Activated naive CD4-positive, alpha-beta T cell treated with anti-CD3 and anti-CD28 coated beads, Interleukin-2, amount 50 U/mL, for 24 hours (primary cell): Measurements from ENCODE around the gene GLRB.
"Not testable (repeated sequence)": the region's sequence is repeated elsewhere in the genome, so short reads cannot be mapped to it uniquely, and the experiment has no call there.

Experiments
- H3K27ac Mint-ChIP-seq: one replicate; pipeline ENCODE4 v1.8.0; 2021; ENCODE audit warnings: mild to moderate bottlenecking, mixed read lengths
- H3K27me3 Mint-ChIP-seq: one replicate; pipeline ENCODE4 v1.8.0; 2021; ENCODE audit warnings: mixed read lengths
- H3K36me3 Mint-ChIP-seq: one replicate; pipeline ENCODE4 v1.8.0; 2021; ENCODE audit warnings: mixed read lengths
- H3K4me1 Mint-ChIP-seq: one replicate; pipeline ENCODE4 v1.8.0; 2021; ENCODE audit warnings: mixed read lengths
- H3K4me3 Mint-ChIP-seq: one replicate; pipeline ENCODE4 v1.8.0; 2021; ENCODE audit warnings: mild to moderate bottlenecking, mixed read lengths
- H3K9me3 Mint-ChIP-seq: one replicate; pipeline ENCODE4 v1.8.0; 2021; ENCODE audit warnings: mixed read lengths

The GLRB gene

DNA sequence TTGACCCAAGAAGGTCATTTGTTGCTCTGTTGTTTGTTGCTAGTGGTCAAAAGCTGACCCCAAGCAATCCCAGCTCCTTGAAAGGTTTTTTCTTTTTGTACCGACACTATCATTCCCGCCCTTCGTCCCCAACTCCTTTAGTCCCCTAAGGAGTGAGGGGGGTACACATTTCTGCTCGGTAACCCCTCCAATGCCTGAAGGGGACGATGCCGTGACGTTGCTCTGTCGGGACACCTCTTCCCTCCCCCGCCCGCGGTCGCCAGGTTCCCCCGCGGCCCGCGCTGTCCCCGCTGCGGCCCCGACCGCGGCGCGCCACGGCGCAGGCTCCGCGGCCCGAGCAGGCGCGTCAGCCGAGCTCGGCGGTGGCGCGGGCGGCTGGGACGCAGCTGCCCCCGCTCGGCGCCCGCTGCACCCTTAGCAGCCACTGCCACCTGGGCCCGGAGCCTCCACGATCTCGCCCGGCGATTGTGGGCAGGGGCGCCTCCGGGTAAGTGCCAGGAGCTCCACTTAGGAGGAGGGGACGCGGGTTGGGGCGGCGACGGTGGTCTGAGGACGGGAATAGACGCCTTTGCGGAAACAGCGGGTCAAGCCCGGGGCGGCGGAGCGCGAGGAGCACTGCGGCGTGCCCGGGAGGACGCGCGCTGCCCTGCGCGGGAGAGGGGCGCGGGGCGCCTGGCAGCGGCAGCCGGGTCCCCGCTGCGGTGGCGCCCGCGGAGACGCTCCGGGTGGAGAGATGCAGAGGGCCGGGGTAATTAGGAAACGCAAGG, at the start of gene GLRB:
GLRB (plus strand) TSS at position 340 of the 767 bp plus-strand sequence. CDS start 1,875 bp downstream, outside the sequence.
- H3K9me3 Mint-ChIP-seq: peaks cover 12% of the 10 kb centered on the region
- no peak within 1 kb of the TSS for H3K4me3 Mint-ChIP-seq
- no peaks in the 10 kb centered on the region for H3K36me3 Mint-ChIP-seq
- H3K4me1 Mint-ChIP-seq: no peaks in the 10 kb centered on the region
- H3K27ac Mint-ChIP-seq: no peak within 1 kb of the TSS
- peaks cover 15% of the 10 kb centered on the region for H3K27me3 Mint-ChIP-seq

GRCh38 chr4:157035471-157035870, 40.5 kb upstream of the GLRB start:
- no peaks in the 10 kb centered on the region for H3K4me1 Mint-ChIP-seq

DNA sequence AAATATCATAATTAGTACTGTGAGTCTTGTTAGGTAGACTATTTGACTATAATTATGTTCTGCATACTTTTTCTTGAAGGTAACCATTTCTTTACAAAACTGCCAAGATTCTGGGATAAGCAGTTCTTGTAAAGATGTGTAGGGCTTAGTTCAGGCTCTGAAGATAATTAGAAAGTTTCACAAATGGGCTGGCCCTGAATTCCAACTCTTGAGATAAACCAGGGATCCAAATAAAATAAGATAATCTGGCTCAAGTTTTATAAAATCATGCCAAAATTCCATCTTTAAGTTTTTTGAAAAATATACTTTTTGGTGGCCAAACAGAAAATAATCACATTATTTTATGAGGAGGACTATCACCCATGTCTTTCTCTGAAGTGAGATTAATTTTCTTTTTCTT, 35.5 kb upstream of the GLRB start:
- H3K9me3 Mint-ChIP-seq: no peaks in the 10 kb centered on the region
- no peak overlapping the region for H3K4me3 Mint-ChIP-seq
- H3K27me3 Mint-ChIP-seq: no peaks in the 10 kb centered on the region
- no peak overlapping the region for H3K27ac Mint-ChIP-seq
- no peaks in the 10 kb centered on the region for H3K36me3 Mint-ChIP-seq
- H3K4me1 Mint-ChIP-seq: no peaks in the 10 kb centered on the region

More at GRCh38 chr4:157035471-157035870, 40.5 kb upstream of the GLRB start:
- H3K4me3 Mint-ChIP-seq: no peak overlapping the region
- no peaks in the 10 kb centered on the region for H3K27me3 Mint-ChIP-seq
- H3K36me3 Mint-ChIP-seq: no peaks in the 10 kb centered on the region
- H3K9me3 Mint-ChIP-seq: peaks cover 5% of the 10 kb centered on the region
- no peak overlapping the region for H3K27ac Mint-ChIP-seq

- Mint-ChIP-seq H3K9me3 (no peaks in the 10 kb centered on the region), H3K4me3 (no peak overlapping the region), H3K4me1 (no peaks in the 10 kb centered on the region), H3K27me3 (no peaks in the 10 kb centered on the region), H3K36me3 (no peaks in the 10 kb centered on the region), H3K27ac (no peak overlapping the region)
Observed at GRCh38 chr4:157043131-157043530, 32.8 kb upstream of the GLRB start.

GRCh38 chr4:157045507-157046127, 30.3 kb upstream of the GLRB start:
- Mint-ChIP-seq H3K36me3 (no peaks in the 10 kb centered on the region), H3K27ac (no peak overlapping the region), H3K4me1 (no peaks in the 10 kb centered on the region), H3K27me3 (no peaks in the 10 kb centered on the region), H3K4me3 (no peak overlapping the region), H3K9me3 (no peaks in the 10 kb centered on the region)

- H3K9me3 Mint-ChIP-seq: no peaks in the 10 kb centered on the region
- H3K4me1 Mint-ChIP-seq: no peaks in the 10 kb centered on the region
- H3K27ac Mint-ChIP-seq: no peak overlapping the region
- no peaks in the 10 kb centered on the region for H3K27me3 Mint-ChIP-seq
- H3K4me3 Mint-ChIP-seq: no peak overlapping the region
- no peaks in the 10 kb centered on the region for H3K36me3 Mint-ChIP-seq
Observed at GRCh38 chr4:157048248-157048647, 27.7 kb upstream of the GLRB start.

DNA sequence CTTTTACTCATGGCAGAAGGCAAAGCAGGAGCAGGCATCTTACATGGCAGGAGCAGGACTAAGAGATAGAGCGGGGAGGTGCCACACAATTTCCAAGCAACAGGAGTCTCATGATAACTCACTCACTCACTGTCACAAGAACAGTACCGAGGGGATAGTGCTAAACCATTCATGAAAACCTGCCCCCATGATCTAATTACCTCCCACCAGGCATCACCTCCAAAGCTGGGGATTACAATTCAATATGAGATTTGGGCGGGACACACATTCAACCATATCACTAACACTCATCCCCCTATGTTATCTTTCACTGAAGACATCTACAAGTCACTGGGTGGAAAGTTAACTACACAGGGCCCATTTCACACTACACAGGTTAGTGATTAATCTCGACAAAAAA, 25.4 kb upstream of the GLRB start:
- H3K4me1 Mint-ChIP-seq: no peaks in the 10 kb centered on the region
- no peaks in the 10 kb centered on the region for H3K9me3 Mint-ChIP-seq
- H3K27me3 Mint-ChIP-seq: no peaks in the 10 kb centered on the region
- no peaks in the 10 kb centered on the region for H3K36me3 Mint-ChIP-seq
- no peak overlapping the region for H3K27ac Mint-ChIP-seq
- H3K4me3 Mint-ChIP-seq: no peak overlapping the region

- Mint-ChIP-seq H3K36me3 (no peaks in the 10 kb centered on the region), H3K9me3 (no peaks in the 10 kb centered on the region), H3K4me1 (no peaks in the 10 kb centered on the region), H3K4me3 (no peak overlapping the region), H3K27me3 (no peaks in the 10 kb centered on the region), H3K27ac (peak overlapping the region; percentile 26)
Observed at GRCh38 chr4:157052429-157053040, 23.4 kb upstream of the GLRB start.

GRCh38 chr4:157057218-157057617, 18.7 kb upstream of the GLRB start:
- no peak overlapping the region for H3K27ac Mint-ChIP-seq
- H3K4me3 Mint-ChIP-seq: no peak overlapping the region
- no peaks in the 10 kb centered on the region for H3K9me3 Mint-ChIP-seq

DNA sequence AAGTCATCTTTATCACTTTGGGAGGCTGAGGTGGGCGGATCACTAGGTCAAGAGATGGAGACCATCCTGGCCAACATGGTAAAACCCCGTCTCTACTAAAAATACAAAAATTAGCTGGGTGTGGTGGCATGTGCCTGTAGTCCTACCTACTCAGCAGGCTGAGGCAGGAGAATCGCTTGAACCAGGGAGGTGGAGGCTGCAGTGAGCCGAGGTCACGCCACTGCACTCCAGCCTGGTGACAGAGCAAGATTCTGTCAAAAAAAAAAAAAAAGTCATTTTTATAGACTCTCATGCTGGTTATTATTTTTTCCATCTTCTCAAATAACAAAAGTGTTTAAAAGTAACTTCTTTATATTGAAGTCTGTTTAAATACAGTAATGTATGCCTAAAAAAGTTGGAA, 17.1 kb upstream of the GLRB start:
- H3K36me3 Mint-ChIP-seq, H3K4me1 Mint-ChIP-seq: not testable (repeated sequence)

More at GRCh38 chr4:157057218-157057617, 18.7 kb upstream of the GLRB start:
- H3K36me3 Mint-ChIP-seq: no peaks in the 10 kb centered on the region
- H3K27me3 Mint-ChIP-seq: peaks cover 2% of the 10 kb centered on the region
- no peaks in the 10 kb centered on the region for H3K4me1 Mint-ChIP-seq

DNA sequence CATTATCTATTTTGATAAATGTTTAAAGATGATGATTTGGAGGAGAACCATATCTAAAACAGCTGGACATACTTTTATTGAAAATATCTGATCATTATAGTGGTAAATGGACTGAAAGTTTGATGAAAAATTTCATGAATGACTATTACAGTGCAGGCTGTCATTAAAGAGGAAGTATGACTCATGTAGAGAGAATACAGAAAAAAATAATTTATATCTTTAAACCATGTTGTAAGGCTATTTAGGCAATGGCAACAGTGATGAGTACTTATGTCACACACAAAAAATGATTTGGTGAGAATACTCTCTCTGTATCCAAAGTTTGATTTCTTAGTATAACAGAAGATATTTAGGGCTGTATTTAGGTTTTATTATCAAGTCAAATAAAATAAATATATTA, 3.9 kb upstream of the GLRB start:
- no peaks in the 10 kb centered on the region for H3K36me3 Mint-ChIP-seq
- H3K4me3 Mint-ChIP-seq: no peak overlapping the region
- no peak overlapping the region for H3K27ac Mint-ChIP-seq
- no peaks in the 10 kb centered on the region for H3K4me1 Mint-ChIP-seq
- H3K27me3 Mint-ChIP-seq: peaks cover 14% of the 10 kb centered on the region
- peaks cover 12% of the 10 kb centered on the region for H3K9me3 Mint-ChIP-seq

More for the DNA sequence above, 17.1 kb upstream of the GLRB start:
- not testable (repeated sequence) for H3K9me3 Mint-ChIP-seq, H3K27ac Mint-ChIP-seq, H3K27me3 Mint-ChIP-seq, H3K4me3 Mint-ChIP-seq

DNA sequence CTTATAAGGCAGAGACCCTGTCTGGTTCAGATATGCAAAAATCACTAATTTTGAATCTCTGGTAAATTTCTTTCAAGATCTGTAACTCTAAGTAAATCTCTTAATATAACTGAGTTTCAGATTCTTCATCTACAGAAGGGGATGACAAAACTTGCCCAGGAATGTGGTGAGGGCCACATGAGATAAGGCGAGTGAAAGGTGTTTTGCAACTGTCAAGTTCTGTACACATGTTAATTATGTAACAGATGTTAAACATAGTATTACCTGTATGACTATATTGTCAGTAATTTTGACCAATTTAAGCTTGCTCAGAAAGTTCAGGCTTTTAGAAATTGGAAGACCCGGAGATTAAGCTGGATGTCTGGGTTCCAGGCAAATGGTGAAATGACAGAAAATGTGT, 549 bp upstream of the GLRB start:
- peaks cover 15% of the 10 kb centered on the region for H3K27me3 Mint-ChIP-seq
- H3K4me1 Mint-ChIP-seq: no peaks in the 10 kb centered on the region
- no peak overlapping the region for H3K4me3 Mint-ChIP-seq
- peaks cover 12% of the 10 kb centered on the region for H3K9me3 Mint-ChIP-seq
- no peak overlapping the region for H3K27ac Mint-ChIP-seq
- H3K36me3 Mint-ChIP-seq: no peaks in the 10 kb centered on the region

DNA sequence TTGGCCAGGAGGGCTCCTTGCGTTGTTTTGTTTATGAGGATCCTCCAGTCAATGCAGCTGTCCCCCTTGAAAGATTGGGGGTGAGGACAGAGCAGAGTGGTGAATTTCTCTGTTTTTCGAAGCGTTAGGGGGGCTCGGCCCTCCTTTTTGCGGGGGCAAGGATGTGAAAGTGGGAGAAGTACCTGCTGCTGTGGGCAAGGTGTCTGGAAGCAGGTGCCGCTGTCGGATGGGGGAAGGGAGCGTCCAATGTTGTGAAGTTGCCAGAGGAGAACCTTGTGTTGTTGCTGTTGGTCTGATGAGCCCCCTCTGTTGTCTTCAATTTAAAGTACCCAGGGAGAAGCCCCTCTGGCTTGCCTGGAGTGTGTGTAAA, 613 bp downstream of the GLRB start:
- Mint-ChIP-seq H3K4me1 (no peaks in the 10 kb centered on the region), H3K9me3 (peaks cover 12% of the 10 kb centered on the region), H3K27ac (no peak overlapping the region), H3K27me3 (peaks cover 15% of the 10 kb centered on the region), H3K36me3 (no peaks in the 10 kb centered on the region), H3K4me3 (no peak overlapping the region)

DNA sequence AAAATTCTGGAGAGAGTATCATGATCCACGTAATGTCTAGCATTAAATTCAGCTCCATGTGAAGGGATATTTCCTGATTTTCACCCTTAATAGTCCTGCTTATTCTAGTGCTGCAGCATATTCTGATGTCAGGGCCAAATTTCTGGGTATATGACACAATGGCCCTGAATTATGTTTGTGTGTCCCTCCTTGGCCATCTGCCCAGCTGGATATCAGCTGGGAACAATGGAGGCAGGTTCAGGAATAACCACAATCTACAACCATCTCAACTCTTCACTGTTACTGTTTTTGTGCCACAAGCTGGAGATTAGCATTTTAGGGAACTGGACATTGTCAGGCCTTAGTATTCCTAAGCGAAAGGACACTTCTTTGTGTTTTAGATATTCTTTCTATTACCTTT, 3.5 kb downstream of the GLRB start:
- Mint-ChIP-seq H3K4me3 (no peak overlapping the region), H3K9me3 (no peaks in the 10 kb centered on the region), H3K4me1 (no peaks in the 10 kb centered on the region), H3K27me3 (peaks cover 6% of the 10 kb centered on the region), H3K36me3 (no peaks in the 10 kb centered on the region), H3K27ac (no peak overlapping the region)

DNA sequence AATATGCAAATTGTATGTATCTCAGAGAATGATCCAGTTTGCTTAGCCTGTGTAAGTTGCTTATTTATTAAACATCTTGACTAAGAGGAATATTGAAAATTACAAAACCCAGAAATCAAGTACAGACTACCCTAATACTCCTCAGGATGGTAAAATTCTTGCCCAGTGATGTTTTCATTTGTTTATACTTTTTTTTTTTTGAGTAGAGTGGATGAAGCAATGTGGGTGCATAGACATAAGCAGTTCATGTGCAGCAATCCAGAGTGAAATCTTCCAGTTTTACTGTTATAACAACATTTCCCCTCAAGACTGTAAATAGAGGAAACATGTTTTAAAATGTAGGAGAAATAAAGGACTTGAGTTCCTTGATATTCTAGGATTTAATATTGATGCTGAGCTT, 4.7 kb downstream of the GLRB start:
- Mint-ChIP-seq H3K9me3 (no peaks in the 10 kb centered on the region), H3K4me3 (no peak overlapping the region), H3K36me3 (no peaks in the 10 kb centered on the region), H3K27ac (no peak overlapping the region), H3K4me1 (no peaks in the 10 kb centered on the region), H3K27me3 (peaks cover 3% of the 10 kb centered on the region)

GRCh38 chr4:157095716-157096115, 19.8 kb downstream of the GLRB start:
- Mint-ChIP-seq H3K27me3 (no peaks in the 10 kb centered on the region), H3K36me3 (no peaks in the 10 kb centered on the region), H3K9me3 (peaks cover 12% of the 10 kb centered on the region), H3K27ac (no peak overlapping the region), H3K4me1 (no peaks in the 10 kb centered on the region), H3K4me3 (no peak overlapping the region)
